C1 segment of cervical spinal cord (tissue), 14 donors: ENCODE results near the gene S100PBP.

Source experiments
- DNase-seq, 14 donors: peaks; one replicate each; lab custom pipeline; 2025; lab: John Stamatoyannopoulos, UW

Gene S100PBP

GRCh38 chr1:32817159-32817814, at the start of gene S100PBP, which contains the start of gene YARS1:
Gene S100PBP (plus strand): TSS chr1:32817653. CDS start chr1:32826100, 8,447 bp downstream.
Gene YARS1 (minus strand): TSS chr1:32817358. CDS start chr1:32817244, 114 bp downstream.
- DNase-seq = peak; percentile 91 to 100 (median 98)

GRCh38 chr1:32768110-32768850, 49.2 kb upstream of the S100PBP start:
- no peak for DNase-seq

GRCh38 chr1:32769524-32770220, 47.8 kb upstream of the S100PBP start:
- DNase-seq = no peak

- no peak for DNase-seq
Measured at GRCh38 chr1:32770221-32770731, 47.2 kb upstream of the S100PBP start.

- DNase-seq = no peak
Measured at GRCh38 chr1:32770741-32771548, 46.5 kb upstream of the S100PBP start.

GRCh38 chr1:32771561-32772280, 45.7 kb upstream of the S100PBP start:
- DNase-seq = no peak

- DNase-seq = no peak
Measured at GRCh38 chr1:32772281-32773017, 45.0 kb upstream of the S100PBP start.

GRCh38 chr1:32773018-32773763, 44.3 kb upstream of the S100PBP start:
- peak in 11 of 14 donors; percentile 7 to 55 (median 35) for DNase-seq

- no peak for DNase-seq
Measured at GRCh38 chr1:32773764-32774463, 43.5 kb upstream of the S100PBP start.

- DNase-seq = no peak
Measured at GRCh38 chr1:32774464-32774808, 43.0 kb upstream of the S100PBP start.

GRCh38 chr1:32774950-32775634, 42.4 kb upstream of the S100PBP start:
- DNase-seq = no peak

GRCh38 chr1:32775640-32776337, 41.7 kb upstream of the S100PBP start:
- DNase-seq = peak in 1 of 14 donors; percentile 31

- DNase-seq = no peak
Measured at GRCh38 chr1:32779242-32779641, 38.2 kb upstream of the S100PBP start.

GRCh38 chr1:32780005-32780404, 37.4 kb upstream of the S100PBP start:
- no peak for DNase-seq

- DNase-seq = peak in 1 of 14 donors; percentile 30
Measured at GRCh38 chr1:32780628-32781234, 36.7 kb upstream of the S100PBP start.

GRCh38 chr1:32782086-32782485, 35.4 kb upstream of the S100PBP start:
- DNase-seq = peak in 2 of 14 donors; percentile 21

GRCh38 chr1:32783851-32784250, 33.6 kb upstream of the S100PBP start:
- DNase-seq = no peak
